ENCODE data around the gene MSRB3.

GRCh38 chr12:65300679-65301349, 22.3 kb downstream of the MSRB3 start:
- TF ChIP-seq, protein P1, sequence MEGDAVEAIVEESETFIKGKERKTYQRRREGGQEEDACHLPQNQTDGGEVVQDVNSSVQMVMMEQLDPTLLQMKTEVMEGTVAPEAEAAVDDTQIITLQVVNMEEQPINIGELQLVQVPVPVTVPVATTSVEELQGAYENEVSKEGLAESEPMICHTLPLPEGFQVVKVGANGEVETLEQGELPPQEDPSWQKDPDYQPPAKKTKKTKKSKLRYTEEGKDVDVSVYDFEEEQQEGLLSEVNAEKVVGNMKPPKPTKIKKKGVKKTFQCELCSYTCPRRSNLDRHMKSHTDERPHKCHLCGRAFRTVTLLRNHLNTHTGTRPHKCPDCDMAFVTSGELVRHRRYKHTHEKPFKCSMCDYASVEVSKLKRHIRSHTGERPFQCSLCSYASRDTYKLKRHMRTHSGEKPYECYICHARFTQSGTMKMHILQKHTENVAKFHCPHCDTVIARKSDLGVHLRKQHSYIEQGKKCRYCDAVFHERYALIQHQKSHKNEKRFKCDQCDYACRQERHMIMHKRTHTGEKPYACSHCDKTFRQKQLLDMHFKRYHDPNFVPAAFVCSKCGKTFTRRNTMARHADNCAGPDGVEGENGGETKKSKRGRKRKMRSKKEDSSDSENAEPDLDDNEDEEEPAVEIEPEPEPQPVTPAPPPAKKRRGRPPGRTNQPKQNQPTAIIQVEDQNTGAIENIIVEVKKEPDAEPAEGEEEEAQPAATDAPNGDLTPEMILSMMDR (IDR thresholded peaks at IDR 0.05; ENCODE audit: poor library complexity): peak; percentile 29
- no peak for TF ChIP-seq EZH2 (IDR thresholded peaks at IDR 0.05; ENCODE audit: borderline replicate concordance)

Data from hepatocyte (in vitro differentiated cells).